ENCODE results near the gene EVI5L.
A peak's percentile ranks its signal among the peaks of the same experiment; 100 is the strongest.

EVI5L gene

GRCh38 chr19:7909471-7910067 is 79.6 kb downstream of the EVI5L start:
- no peaks in the 10 kb centered on the region for H3K27me3 ChIP-seq (ENCODE audit: insufficient read depth, low read depth, severe bottlenecking)
- H3K9me3 ChIP-seq (ENCODE audit: severe bottlenecking), result no peaks in the 10 kb centered on the region
- H3K4me3 ChIP-seq (ENCODE audit: low read depth, low read length), result no peak overlapping the region
- TF ChIP-seq CTCF (IDR thresholded peaks at IDR 0.05; ENCODE audit: low read depth, low read length), result no peak
- H3K36me3 ChIP-seq, result peaks cover 55% of the 10 kb centered on the region
- DNase-seq, result no peak
- H3K27ac ChIP-seq, result no peak overlapping the region

- DNase-seq, result no peak
- Histone ChIP-seq H3K27ac (no peak overlapping the region), H3K9me3 (ENCODE audit: severe bottlenecking) (no peaks in the 10 kb centered on the region), H3K36me3 (peaks cover 48% of the 10 kb centered on the region), H3K27me3 (ENCODE audit: insufficient read depth, low read depth, severe bottlenecking) (no peaks in the 10 kb centered on the region), H3K4me3 (ENCODE audit: low read depth, low read length) (no peak overlapping the region)
- no peak for TF ChIP-seq CTCF (IDR thresholded peaks at IDR 0.05; ENCODE audit: low read depth, low read length)
Observed at GRCh38 chr19:7910321-7911161, 80.5 kb downstream of the EVI5L start.

GRCh38 chr19:7911508-7912143 is 81.6 kb downstream of the EVI5L start:
- Histone ChIP-seq H3K27me3 (ENCODE audit: insufficient read depth, low read depth, severe bottlenecking) (no peaks in the 10 kb centered on the region), H3K27ac (no peak overlapping the region), H3K36me3 (peaks cover 37% of the 10 kb centered on the region), H3K9me3 (ENCODE audit: severe bottlenecking) (no peaks in the 10 kb centered on the region), H3K4me3 (ENCODE audit: low read depth, low read length) (no peak overlapping the region)
- TF ChIP-seq CTCF (IDR thresholded peaks at IDR 0.05; ENCODE audit: low read depth, low read length), result no peak
- no peak for DNase-seq

GRCh38 chr19:7912144-7912696 is 82.2 kb downstream of the EVI5L start:
- DNase-seq, result peak; percentile 5
- no peak overlapping the region for H3K27ac ChIP-seq
- H3K4me3 ChIP-seq (ENCODE audit: low read depth, low read length), result no peak overlapping the region
- no peaks in the 10 kb centered on the region for H3K27me3 ChIP-seq (ENCODE audit: insufficient read depth, low read depth, severe bottlenecking)
- TF ChIP-seq CTCF (IDR thresholded peaks at IDR 0.05; ENCODE audit: low read depth, low read length), result no peak
- H3K36me3 ChIP-seq, result peaks cover 34% of the 10 kb centered on the region
- H3K9me3 ChIP-seq (ENCODE audit: severe bottlenecking), result peaks cover 4% of the 10 kb centered on the region

- H3K27me3 ChIP-seq (ENCODE audit: insufficient read depth, low read depth, severe bottlenecking), result no peaks in the 10 kb centered on the region
- no peak for TF ChIP-seq CTCF (IDR thresholded peaks at IDR 0.05; ENCODE audit: low read depth, low read length)
- H3K4me3 ChIP-seq (ENCODE audit: low read depth, low read length), result no peak overlapping the region
- H3K27ac ChIP-seq, result no peak overlapping the region
- H3K9me3 ChIP-seq (ENCODE audit: severe bottlenecking), result peaks cover 4% of the 10 kb centered on the region
- peaks cover 31% of the 10 kb centered on the region for H3K36me3 ChIP-seq
- peak; percentile 8 for DNase-seq
Observed at GRCh38 chr19:7912697-7913564, 82.9 kb downstream of the EVI5L start.

Measured in WERI-Rb-1 (cell line).